Endodermal cell (in vitro differentiated cells): ENCODE measurements around the gene CHRND. TPM values are rescaled to one million over a fixed set of nuclear protein-coding genes. Genes with fewer than 3 reads are reported as not detected.
A peak's percentile ranks its signal among the peaks of the same experiment; 100 is the strongest.

Experiments
- DNase-seq: peaks from one replicate; pipeline ENCODE4 v3.0.0-alpha.2; 2017
- H3K27ac ChIP-seq: 2 replicates; pipeline ENCODE4 v1.5.1; 2013; ENCODE audit warnings: mild to moderate bottlenecking, low read depth, low read length, moderate library complexity
- H3K27me3 ChIP-seq: 2 replicates; pipeline ENCODE4 v1.6.1; 2013; ENCODE audit warnings: mild to moderate bottlenecking, low read length, moderate library complexity; ENCODE audit not compliant: insufficient read depth, control insufficient read depth, poor library complexity, severe bottlenecking
- H3K36me3 ChIP-seq: 2 replicates; pipeline ENCODE4 v1.7.0; 2013; ENCODE audit warnings: mild to moderate bottlenecking, low read length, moderate library complexity; ENCODE audit not compliant: control insufficient read depth, insufficient read depth
- H3K4me1 ChIP-seq: one replicate; pipeline ENCODE4 v1.7.0; 2013; ENCODE audit warnings: low read length; ENCODE audit not compliant: control insufficient read depth, insufficient read depth
- H3K4me3 ChIP-seq: 2 replicates; pipeline ENCODE4 v1.5.1; 2013; ENCODE audit warnings: mild to moderate bottlenecking, low read length, moderate library complexity
- H3K9ac ChIP-seq: 2 replicates; pipeline ENCODE4 v1.6.1; 2013; ENCODE audit warnings: mild to moderate bottlenecking, low read length, moderate library complexity; ENCODE audit not compliant: poor library complexity, severe bottlenecking; ENCODE audit errors: extremely low read depth
- H3K9me3 ChIP-seq: 2 replicates; pipeline ENCODE4 v1.6.1; 2013; ENCODE audit warnings: mild to moderate bottlenecking, low read length, moderate library complexity; ENCODE audit not compliant: control insufficient read depth
- H3K27ac Mint-ChIP-seq: 2 replicates; pipeline ENCODE4 v1.8.0; 2020; ENCODE audit warnings: mixed read lengths
- H3K27me3 Mint-ChIP-seq: 2 replicates; pipeline ENCODE4 v1.8.0; 2021; ENCODE audit warnings: mild to moderate bottlenecking, mixed read lengths; ENCODE audit not compliant: insufficient read depth
- H3K36me3 Mint-ChIP-seq: 2 replicates; pipeline ENCODE4 v1.8.0; 2020; ENCODE audit warnings: low read depth, mixed read lengths
- H3K4me1 Mint-ChIP-seq: 2 replicates; pipeline ENCODE4 v1.8.0; 2020; ENCODE audit warnings: mixed read lengths
- H3K4me3 Mint-ChIP-seq: 2 replicates; pipeline ENCODE4 v1.8.0; 2020; ENCODE audit warnings: mild to moderate bottlenecking, moderate library complexity, mixed read lengths
- H3K9me3 Mint-ChIP-seq: 2 replicates; pipeline ENCODE4 v1.8.0; 2020; ENCODE audit warnings: mild to moderate bottlenecking, mixed read lengths
- CTCF ChIP-seq: fragments of 200-600 bp; sonication (generic); conservative IDR thresholded peaks from 2 replicates; pipeline ENCODE4 v1.5.0; 2021; ENCODE audit warnings: antibody characterized with exemption, mild to moderate bottlenecking
- WGBS, 2 experiments: methylation state at CpG; one replicate each; pipeline versions ENCODE4 v1.1.5 to v1.1.7; 2013; ENCODE audit warnings: missing lambda C conversion rate in 2 of 2, mixed read lengths in 1 of 2; ENCODE audit not compliant: insufficient coverage in 1 of 2, insufficient read length in 1 of 2; 5-methylcytosine and 5-hydroxymethylcytosine counted together
- total RNA-seq, 2 donors: library from RNA; stranded (reverse); fragmentation: NEBNext Ultra II Directional in 1 of 2; extraction: Animal tissue kit (Norgen Biotek cat#: 25700) in 1 of 2; gene quantifications; 2 replicates in 1 of 2; 3 replicates in 1 of 2; pipeline ENCODE4 v1.2.1, GENCODE V29; 2021

Gene CHRND
- total RNA-seq, 2 donors from 2014 or later, result 0.11 TPM; not detected in 1

GRCh38 chr2:232508251-232508650 is 17.7 kb upstream of the CHRND start:
- no peaks in the 10 kb centered on the region for H3K4me1 ChIP-seq
- Mint-ChIP-seq H3K36me3 (no peaks in the 10 kb centered on the region), H3K27me3 (peaks cover 38% of the 10 kb centered on the region), H3K4me3 (no peak overlapping the region), H3K4me1 (no peaks in the 10 kb centered on the region), H3K27ac (no peak overlapping the region), H3K9me3 (no peaks in the 10 kb centered on the region)
- H3K36me3 ChIP-seq, result no peaks in the 10 kb centered on the region
- no peak overlapping the region for H3K27ac ChIP-seq
- H3K4me3 ChIP-seq, result no peak overlapping the region
- peak; percentile 68 for DNase-seq
- no peaks in the 10 kb centered on the region for H3K9me3 ChIP-seq
- peak; percentile 67 for TF ChIP-seq CTCF
- no peak overlapping the region for H3K9ac ChIP-seq
- peaks cover 44% of the 10 kb centered on the region for H3K27me3 ChIP-seq
- 85 to 96% methylated on average over 4 to 7 of the region's 7 CpGs for WGBS, 2 experiments

- 84 to 92% methylated on average over 6 to 11 of the region's 11 CpGs for WGBS, 2 experiments
- peaks cover 8% of the 10 kb centered on the region for H3K27me3 Mint-ChIP-seq
Measured at GRCh38 chr2:232511336-232511890, 14.5 kb upstream of the CHRND start.

GRCh38 chr2:232512602-232513001 is 13.4 kb upstream of the CHRND start:
- no peaks in the 10 kb centered on the region for H3K9me3 ChIP-seq
- H3K27ac ChIP-seq, result no peak overlapping the region
- H3K4me1 ChIP-seq, result no peaks in the 10 kb centered on the region
- no peak overlapping the region for H3K9ac ChIP-seq
- 85 to 100% methylated on average over 3 to 10 of the region's 10 CpGs for WGBS, 2 experiments
- Mint-ChIP-seq H3K36me3 (no peaks in the 10 kb centered on the region), H3K27me3 (peaks cover 4% of the 10 kb centered on the region), H3K27ac (no peak overlapping the region), H3K9me3 (no peaks in the 10 kb centered on the region), H3K4me1 (peaks cover 3% of the 10 kb centered on the region), H3K4me3 (no peak overlapping the region)
- no peak overlapping the region for H3K4me3 ChIP-seq
- H3K27me3 ChIP-seq, result peaks cover under 1% of the 10 kb centered on the region
- H3K36me3 ChIP-seq, result no peaks in the 10 kb centered on the region
- DNase-seq, result no peak
- TF ChIP-seq CTCF, result no peak

More at GRCh38 chr2:232511336-232511890, 14.5 kb upstream of the CHRND start:
- Histone ChIP-seq H3K4me3 (no peak overlapping the region), H3K9ac (no peak overlapping the region), H3K4me1 (no peaks in the 10 kb centered on the region), H3K27me3 (peaks cover 13% of the 10 kb centered on the region), H3K27ac (no peak overlapping the region), H3K9me3 (no peaks in the 10 kb centered on the region), H3K36me3 (no peaks in the 10 kb centered on the region)
- H3K9me3 Mint-ChIP-seq, result no peaks in the 10 kb centered on the region
- no peak overlapping the region for H3K27ac Mint-ChIP-seq
- no peaks in the 10 kb centered on the region for H3K36me3 Mint-ChIP-seq
- DNase-seq, result no peak
- H3K4me3 Mint-ChIP-seq, result no peak overlapping the region
- TF ChIP-seq CTCF, result no peak
- H3K4me1 Mint-ChIP-seq, result no peaks in the 10 kb centered on the region
